Measurements from ENCODE around the gene TSSK6.

Gene TSSK6

DNA sequence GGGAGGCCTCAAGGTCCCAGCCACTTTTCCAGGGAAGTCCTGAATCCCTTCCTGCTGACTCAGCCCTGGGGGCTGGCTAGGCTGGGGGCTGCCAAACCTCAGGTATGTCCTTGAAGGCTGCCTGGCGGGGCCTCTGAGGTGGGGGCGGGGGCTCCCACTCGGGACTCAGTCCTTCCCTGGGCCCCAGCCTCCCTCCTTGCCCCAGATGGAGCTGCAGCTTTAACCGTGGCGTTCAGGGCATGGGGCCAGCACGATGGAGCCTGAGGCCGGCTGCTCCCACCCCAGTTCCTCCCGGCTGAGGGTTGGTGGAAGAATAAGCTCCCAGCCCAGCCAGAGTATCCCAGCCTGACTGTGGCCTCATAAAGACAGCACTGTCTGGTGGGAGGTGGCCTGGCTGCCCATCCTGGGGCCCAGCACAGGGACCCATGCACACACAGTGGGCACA is 35.2 kb upstream of the TSSK6 start:
- TF ChIP-seq, protein P1, sequence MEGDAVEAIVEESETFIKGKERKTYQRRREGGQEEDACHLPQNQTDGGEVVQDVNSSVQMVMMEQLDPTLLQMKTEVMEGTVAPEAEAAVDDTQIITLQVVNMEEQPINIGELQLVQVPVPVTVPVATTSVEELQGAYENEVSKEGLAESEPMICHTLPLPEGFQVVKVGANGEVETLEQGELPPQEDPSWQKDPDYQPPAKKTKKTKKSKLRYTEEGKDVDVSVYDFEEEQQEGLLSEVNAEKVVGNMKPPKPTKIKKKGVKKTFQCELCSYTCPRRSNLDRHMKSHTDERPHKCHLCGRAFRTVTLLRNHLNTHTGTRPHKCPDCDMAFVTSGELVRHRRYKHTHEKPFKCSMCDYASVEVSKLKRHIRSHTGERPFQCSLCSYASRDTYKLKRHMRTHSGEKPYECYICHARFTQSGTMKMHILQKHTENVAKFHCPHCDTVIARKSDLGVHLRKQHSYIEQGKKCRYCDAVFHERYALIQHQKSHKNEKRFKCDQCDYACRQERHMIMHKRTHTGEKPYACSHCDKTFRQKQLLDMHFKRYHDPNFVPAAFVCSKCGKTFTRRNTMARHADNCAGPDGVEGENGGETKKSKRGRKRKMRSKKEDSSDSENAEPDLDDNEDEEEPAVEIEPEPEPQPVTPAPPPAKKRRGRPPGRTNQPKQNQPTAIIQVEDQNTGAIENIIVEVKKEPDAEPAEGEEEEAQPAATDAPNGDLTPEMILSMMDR (IDR thresholded peaks at IDR 0.05; ENCODE audit: low read depth, low read length) = no peak

DNA sequence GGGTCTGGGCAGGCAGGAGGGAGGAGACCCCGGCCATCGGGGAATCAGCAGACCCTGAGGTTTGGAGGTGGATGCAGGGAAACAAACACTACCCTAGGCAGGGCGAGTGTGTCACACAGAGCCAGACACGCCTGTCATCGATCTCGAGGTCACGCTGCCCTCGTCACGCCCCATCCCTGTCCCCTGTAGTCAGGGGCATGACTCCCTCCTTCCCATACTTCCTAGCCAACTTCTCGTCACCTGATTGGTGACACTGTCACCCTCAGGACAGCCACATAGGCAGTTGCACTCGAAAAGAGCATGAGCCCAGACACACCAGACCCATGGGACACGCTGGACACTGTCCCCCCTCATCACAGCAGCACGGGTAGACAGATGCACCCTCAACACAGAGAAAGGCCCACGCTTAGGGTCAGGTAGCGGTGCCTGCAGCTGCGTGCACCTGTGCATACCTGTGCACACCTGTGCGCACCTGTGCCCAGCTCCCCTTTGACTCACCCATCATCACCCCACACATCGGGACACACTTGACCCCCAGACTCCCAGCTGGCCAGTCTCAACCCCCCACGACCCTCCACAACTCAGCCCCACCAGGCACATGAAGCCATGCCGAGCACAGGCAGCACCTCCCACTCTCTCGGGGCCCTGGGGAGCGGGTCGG is 34.6 kb upstream of the TSSK6 start:
- DNase-seq (ENCODE audit: extremely low read depth, low read depth) = no peak
- TF ChIP-seq, protein P1 (IDR thresholded peaks at IDR 0.05; ENCODE audit: low read depth, low read length) = no peak

More for the DNA sequence above, 35.2 kb upstream of the TSSK6 start:
- no peak for DNase-seq (ENCODE audit: extremely low read depth, low read depth)

DNA sequence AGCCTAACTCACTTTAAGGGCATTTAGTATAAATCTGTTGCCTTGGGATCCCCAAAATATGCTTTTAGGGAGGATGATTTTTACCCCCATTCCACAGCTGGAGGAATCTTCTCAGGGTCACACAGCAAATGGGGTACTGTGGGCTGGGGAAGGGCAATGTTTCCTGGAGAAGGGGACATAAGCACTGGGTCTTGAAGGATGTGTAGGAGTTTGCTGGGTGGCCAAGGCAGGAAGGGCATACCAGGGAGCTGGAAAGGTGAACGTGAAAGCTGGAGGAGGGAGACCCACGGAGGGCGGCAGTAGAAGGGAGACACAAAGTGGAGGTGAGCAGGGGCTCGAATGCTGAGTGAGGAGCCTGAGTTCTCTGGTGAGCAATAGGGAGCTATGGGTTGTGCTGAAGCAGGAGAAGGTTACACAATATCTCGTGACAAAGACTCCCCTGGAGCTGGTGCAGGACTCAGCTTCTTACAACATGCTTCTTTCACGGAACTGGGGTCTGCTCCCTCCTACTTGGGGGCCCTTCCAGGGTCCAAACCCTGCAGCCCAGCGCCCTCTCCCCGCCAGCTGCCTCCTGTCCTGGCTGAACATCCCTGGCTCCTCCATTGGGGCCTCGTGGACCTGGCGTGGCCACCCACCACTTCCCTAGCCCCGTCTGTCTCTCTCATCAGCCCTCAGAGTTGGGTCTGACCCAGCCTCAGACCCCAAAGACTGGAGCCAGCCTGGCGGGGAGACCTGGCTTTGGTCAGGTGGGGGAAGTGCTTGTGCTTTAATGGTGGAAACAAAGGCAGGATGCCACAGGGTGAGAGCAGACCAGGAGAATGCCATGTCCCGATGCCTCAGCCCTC is 33.8 kb upstream of the TSSK6 start:
- no peak for DNase-seq (ENCODE audit: extremely low read depth, low read depth)
- TF ChIP-seq, protein P1 (IDR thresholded peaks at IDR 0.05; ENCODE audit: low read depth, low read length) = no peak

DNA sequence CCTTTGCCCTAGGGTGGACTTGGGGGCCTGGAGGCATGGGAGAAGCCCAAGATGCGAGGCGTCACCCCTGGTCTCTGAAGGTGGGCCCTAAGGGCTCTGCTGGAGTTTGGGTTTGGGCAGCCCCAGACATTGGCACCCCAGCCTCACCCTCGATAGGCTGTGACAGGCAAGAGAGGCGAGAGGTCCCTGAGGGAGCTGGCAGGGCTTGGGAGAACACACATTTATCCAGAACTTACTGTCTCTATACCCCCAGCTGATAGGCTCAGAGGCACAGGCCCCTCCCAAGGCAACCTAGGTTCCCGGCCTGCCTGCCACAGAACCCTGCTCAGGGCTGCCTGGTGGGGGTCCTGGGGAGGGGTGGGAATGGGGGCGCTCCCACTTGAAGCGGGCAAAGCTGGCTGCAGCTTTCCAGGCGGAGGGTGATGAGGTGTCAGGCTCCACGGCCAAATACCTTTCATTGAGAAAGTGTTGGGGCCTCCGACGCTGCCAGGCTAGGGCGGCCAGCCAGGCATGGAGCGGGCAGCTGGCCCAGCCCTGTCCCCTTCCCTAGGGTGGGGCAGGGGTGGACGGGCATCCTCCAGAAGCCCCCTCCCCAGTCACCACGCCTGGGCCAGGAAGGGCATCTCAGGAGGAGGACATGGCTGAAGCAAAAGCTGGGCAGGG is 32.5 kb upstream of the TSSK6 start:
- TF ChIP-seq, protein P1 (IDR thresholded peaks at IDR 0.05; ENCODE audit: low read depth, low read length) = no peak
- no peak for DNase-seq (ENCODE audit: extremely low read depth, low read depth)

DNA sequence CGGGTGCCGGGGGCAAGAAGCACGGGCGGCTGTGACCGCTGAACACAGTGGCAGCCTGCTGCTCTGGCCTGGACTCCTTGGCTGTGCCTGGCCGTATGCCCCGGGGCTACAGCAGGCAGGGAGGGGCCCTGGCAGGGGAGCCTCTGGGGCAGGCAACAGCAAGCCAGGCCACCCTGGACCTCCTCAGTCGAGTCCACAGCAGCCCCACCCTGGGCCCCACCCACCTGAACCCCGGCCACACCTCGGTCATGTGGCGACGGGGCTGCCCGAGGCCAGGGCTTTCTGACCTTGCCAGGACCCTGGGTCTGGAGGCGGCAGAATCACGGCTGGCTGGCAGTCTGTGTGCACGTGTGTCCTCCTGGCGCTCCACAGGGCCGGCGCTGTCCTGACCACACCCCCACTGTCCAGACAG is 31.4 kb upstream of the TSSK6 start:
- DNase-seq (ENCODE audit: extremely low read depth, low read depth) = no peak
- TF ChIP-seq, protein P1 (IDR thresholded peaks at IDR 0.05; ENCODE audit: low read depth, low read length) = no peak

DNA sequence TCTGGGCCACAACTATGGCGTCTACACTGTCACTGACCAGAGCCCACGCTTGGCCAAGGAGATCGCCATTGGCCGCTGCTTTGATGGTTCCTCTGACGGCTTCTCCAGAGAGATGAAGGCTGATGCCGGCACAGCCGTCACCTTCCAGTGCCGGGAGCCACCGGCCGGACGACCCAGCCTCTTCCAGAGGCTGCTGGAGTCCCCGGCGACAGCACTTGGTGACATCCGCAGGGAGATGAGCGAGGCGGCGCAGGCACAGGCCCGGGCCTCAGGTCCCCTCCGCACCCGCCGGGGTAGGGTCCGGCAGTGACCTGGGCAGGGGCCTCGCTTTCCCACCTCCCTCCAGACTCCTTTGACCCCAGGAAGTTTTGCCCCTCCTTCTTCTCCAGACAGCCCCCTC is 30.4 kb upstream of the TSSK6 start:
- DNase-seq (ENCODE audit: extremely low read depth, low read depth) = no peak
- TF ChIP-seq, protein P1 (IDR thresholded peaks at IDR 0.05; ENCODE audit: low read depth, low read length) = no peak
